ENCODE measurements around the gene ARHGEF10L.

Gene ARHGEF10L

DNA sequence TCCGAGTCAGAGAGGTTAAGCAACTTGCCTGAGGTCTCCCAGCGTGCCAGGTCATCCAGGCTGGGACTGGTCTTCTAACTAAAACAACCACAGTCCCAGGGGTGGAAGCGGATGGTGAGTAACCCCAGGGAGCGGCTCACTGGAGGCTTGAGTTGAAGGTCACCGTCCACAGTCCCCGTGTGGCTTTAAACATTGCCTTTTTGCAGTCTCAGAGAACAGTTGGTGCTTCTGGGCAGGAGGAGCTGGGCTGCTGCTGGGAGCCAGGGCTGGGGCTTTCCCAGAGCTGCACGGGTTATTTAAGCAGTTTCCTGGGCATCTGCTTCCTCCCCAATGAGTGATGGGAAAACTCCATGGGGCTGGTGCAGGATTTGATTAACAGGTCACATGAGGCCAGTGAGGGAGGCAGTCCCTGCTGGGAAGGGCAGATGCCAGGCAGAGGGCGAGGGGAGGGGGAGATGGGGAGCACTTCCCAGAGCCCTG is 12.3 kb downstream of the ARHGEF10L start:
- no peak for DNase-seq

DNA sequence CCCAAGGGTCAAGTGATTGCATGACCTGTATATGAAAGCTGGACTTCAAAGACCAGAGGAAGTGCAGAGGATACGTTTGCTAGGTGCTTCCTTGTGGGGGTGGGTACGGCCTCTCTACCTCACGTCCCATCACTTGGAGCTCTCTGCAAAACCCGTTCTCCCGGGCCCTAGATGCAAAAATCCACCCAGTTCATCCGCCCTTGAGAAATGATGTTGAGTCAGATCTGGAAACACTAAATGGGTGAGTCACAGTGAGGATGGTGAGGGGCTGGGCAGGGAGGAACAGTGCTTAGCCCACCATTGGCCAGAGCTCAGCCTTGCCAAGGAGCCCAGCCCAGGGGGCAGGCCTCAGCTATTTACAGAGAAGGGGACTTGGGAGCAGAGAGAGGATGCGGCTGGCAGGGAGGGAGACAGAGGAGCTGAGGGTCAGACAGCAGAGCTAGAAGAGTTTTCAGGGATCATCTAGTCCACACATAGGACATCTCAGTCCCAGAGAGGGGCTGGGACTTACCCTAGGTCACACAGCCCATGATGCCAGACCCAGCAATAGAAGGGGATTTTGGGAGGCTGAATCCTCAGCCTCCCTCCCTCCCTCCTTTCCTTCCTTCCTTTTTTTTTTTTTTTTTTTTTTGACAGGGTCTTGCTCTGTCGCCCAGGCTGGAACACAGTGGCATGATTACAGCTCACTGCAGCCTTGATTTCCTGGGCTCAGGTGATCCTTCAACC is 14.6 kb downstream of the ARHGEF10L start:
- no peak for DNase-seq

DNA sequence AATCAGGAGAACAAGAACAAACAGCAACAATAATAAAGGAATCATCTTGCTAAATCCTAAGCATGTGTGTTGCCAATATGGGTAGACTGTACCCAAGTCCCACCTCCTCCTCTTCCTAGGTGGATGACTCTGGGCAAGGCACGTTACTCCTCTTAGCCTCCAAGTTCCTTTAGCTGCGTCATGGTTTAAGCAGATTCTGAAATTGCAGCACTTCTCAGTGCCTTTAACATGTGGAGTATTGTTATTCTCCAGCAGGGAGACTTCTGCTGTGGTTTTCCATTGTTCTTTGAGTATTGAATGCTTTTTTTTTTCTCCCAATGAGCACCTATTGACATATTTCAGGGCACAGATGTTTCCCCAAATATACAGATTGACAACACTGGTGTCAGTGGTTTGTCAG is 15.5 kb downstream of the ARHGEF10L start:
- DNase-seq, result no peak

DNA sequence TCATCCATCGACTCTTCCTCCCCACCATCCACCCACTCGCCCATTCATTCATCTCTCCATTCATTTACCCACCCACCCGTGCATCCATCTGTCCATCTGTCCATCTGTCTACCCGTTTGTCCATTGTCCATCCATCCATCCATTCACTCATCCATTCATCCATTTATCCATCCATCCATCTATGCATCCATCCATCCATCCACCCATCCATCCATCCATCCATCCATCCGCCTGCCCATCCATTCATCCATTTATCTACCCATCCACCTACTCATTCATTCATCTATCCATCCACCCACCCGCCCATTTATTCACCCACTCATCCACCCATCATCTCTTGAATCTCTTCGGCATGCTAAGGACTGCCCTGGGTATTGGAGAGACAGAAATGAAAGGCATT is 18.5 kb downstream of the ARHGEF10L start:
- no peak for DNase-seq

DNA sequence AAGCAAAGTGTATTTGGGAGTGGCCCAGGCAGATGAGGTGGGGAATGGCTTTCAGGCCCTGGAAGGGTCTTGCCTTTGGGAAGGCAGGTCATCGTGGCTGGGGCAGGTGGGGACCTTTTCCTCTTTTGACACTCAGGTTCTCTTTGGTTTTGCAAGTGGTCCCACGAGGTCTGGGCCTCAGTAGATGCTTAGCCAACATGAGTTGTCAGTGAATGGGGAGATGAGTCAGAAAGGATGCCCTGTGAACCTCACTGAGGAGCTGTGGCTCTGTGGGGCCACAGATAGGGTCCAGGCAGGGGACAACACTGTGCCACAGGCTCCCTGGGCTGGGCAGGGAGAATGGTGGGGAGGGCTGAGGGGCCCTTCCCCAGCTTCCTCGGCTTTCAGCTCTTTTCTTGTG is 19.0 kb downstream of the ARHGEF10L start:
- no peak for DNase-seq

DNA sequence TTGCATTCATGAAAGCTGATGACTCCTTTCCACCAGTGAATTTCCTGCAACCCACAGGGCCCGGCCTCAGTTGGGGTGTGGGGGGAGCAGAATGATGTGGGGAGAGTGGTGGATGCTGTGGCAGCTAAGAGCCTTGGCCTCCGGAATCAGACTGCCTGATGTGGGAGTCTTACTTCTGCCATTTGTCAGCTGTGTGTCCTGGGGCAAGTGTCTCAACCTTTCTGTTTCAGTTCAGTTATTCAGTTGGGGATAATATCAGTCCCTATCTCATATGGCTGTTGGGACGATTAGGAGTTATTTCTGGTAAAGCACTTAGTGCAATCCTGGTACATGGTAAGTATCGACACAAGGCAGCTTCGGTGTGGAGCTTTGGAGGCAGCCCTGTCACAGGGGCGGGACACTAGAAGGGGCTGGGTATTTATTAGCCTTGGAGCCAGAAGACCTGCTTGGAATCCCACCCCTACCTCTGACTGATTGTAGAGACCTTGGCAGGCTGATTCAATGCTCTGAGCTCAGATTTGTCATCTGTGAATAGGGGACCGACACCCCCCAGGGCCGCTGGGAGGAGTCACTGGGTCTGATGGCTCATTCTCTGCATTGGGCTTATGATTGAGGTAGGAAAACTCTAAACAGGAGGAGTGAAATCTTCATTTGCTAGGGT is 19.6 kb downstream of the ARHGEF10L start:
- DNase-seq, result no peak

DNA sequence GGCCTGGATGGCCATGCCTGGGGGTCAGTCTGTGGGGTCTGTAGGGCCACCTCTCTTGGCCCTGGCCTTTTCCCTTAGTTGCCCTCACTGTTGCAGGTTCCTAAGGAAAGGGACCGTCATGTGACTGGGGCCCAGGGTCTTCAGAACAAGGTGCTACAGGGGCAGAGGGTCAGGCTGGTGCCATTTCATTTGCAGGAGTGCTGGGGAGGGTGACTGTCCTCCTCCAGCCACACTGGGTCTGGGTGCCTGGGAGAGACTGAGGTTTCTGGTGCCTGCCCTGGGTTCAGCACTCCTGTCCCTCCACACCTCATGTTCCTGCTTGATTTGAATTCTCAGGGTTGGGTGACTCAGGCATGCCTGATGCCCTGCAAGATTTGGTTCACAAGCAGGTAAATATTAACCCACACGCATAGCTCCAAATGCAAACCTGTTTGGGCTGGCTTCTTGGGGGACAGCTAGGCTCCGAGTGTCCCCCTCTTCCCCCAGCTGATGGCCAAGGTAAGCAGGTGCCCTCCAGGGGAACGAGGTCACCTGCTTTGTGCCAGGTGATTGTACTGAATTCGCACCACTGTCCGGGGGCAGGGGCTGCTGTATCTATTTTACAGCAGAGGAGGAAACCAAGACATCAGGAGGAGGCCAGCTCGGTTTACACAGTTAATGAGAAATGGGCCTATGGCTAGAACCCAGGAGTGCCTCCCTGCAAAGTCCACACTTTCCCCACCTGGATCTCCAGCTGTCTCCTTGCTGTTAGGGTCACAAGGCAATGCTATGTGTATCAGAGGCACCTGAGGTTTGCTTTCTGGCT is 20.3 kb downstream of the ARHGEF10L start:
- DNase-seq, result no peak

DNA sequence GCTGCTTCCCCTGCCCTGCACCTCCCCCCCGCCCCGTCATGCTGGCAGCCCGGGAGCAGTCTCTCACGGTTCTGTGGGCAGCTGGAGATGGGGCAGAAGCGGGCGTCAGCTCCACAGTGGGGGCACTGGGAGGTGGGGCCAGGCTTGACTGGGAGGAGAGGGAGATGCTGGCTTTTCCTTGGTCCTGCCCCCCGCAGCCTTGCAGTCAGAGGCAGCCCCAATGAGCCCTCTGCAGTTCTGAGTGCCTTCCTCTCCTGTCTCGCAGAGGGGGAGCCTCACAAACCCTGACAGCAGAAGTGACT is 21.7 kb downstream of the ARHGEF10L start:
- no peak for DNase-seq

DNA sequence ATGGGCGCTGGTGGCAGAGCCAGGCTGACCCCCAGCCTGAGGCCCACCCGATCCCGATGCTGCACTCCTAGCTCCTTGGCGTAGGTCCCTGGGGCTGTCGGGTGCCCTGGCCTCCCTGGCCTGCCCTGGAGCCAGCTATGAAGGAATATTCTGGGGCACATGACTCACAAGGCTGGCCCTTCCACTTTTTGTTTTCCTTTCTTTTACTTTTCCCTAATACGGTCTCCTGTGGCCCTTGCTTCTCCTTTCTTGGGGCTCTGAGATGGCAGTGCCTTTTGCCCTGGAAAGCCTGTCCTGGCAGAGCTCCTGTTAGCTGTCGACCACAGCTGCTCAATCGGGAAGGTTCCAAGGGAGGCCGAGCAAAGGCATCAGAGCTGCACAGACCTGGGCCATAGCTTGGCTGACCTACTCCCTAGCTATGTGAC is 22.1 kb downstream of the ARHGEF10L start:
- no peak for DNase-seq

DNA sequence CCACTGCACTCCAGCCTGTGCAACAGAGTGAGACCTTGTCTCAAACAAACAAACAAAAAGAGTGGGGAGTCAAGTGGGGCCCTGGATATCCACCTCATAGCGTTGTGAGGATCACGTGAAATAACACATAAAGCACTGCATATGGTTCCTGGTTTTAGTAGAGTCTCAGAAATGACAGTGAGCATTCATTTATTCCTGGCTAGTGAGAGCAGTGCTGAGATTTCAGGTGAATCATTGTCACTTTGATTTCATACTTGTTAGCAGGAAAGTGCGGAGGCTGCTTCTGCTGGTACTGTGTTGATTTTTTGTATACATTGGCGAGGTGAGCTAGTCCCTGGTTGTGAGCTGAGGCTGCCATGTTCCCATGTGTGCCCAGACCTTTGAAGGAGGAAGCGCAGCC is 22.9 kb downstream of the ARHGEF10L start:
- DNase-seq, result no peak

DNA sequence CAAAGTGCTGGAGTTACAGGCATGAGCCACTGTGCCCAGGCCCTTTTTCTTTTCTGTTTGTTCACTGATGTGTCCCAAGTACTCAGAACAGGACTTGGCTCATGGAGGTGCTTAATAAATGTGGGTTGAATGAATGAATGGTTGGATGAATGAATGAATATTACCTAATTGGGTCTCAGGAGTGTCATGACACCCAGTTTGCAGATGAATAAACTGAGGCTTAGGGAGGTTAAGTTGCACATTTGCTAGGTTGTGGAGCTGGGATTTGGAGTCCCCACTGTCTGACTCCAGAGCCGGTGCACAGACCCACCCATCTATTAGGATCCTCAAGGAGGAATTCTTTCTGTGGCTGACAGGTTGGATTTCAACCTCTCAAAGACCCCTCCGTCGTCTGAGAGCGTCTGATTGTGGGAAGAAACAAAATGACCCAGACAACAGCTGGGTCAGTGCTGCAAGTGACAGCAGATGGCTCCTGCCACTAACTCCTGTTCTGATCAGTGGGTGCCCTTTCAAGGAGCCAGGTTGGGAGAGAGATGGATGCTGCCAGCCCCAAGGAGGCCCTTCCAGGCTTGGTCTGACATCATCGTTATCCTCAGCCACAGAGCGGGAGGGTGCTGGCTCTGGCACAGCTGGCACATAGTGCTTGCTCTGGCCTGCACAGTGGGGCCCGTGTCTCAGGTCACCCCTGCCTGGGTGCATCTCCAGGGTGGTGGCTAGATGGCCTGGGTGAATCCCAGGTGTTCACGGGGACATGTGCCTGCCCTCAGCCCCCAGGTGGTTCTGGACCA is 24.2 kb downstream of the ARHGEF10L start:
- no peak for DNase-seq

DNA sequence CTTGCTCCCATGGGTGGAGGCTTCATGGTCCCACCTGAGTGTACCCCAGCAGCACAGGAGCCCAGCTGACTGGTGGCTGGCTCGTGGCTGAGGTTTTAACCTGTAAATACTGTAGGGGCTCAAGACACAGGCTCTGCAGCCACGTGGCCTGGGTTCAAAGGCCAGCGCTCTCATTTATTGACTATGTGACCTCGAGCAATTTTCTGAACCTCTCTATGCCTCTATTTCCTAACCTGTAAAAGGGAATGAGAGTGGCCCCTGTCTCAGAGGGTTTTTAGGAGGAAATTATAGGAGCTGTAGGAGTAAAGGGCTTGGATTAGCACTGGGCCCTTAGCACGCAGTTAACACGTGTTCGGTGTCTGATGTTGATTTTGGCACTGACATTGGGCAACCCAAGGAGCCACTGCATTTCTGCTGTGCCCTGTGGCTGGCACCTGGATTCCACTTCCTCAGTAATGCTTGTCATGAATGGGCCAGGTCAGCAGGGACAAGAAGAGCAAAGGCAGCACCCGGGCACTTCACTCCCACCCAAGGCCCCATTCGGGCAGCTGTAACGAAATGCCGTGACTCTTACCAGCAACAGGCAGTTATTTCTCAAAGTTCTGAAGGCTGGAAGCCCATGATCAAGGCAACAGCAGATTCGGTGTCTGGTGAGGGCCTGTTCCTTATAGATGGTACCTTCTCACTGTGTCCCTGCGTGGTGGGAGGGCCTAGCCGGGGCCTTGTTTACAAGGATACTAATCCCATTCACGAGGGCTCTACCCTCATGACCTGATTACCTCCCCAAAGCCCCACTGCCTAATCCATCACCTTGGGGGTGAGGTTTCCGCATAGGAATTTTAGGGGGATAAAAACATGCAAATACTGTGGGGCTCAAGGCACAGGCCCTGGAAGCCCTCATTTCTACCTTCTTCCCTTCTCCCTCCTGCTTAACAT is 25.2 kb downstream of the ARHGEF10L start:
- no peak for DNase-seq

DNA sequence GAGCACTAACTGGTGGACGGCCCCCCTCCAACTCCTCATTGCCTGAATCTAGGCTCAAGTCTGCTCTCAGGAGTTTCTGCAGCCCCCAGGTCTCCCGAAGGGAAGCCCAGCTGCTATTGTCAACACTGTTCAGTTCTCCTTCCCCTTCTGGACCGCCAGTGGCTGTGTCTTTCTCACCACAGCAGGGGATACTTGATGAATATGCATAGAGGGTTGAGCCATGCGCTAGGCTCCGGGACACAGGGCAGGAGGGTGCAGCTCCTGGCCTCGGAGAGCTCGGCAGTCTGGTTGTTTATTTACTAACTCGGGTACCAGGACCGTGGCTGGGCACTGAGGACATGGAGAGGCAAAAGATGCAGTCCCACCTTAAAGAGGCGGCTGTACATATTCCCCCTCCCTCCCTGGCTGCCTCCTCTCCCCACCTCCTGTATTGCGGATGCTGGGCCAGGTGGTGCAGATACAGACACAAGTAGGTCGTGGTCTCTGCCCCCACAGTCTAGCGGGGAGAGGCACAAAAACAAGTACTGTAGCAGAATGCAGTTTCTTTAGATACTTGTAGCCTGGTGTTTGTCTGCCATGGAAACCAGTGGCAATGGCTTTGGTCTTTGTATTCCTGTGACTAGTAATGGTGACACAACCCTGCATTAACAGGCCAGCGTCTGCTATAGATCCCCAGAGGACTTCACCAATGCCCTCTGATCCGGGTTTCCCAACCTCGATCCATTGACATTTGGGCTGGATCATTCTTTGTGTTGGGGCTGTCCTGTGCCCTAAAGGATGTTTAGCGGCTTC is 26.2 kb downstream of the ARHGEF10L start:
- DNase-seq, result no peak

DNA sequence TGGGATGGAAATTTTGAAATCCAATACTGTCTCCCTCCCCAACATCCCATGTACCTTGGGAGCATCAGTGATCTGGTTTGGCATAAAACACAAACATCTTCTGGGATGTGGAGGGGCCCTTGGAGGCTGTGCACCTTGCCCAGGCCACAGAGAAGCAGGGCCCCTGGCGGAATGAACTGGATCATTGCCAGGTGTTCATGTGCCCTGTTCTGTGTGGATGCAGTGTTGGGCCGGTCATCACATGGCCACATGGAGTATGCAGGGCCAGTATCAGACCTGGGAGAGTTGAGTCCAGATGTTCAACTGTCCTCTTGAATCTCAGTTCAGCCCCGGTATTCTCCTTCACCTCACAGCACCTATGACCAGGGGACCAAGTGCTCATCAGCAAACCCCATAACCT is 26.9 kb downstream of the ARHGEF10L start:
- no peak for DNase-seq

DNA sequence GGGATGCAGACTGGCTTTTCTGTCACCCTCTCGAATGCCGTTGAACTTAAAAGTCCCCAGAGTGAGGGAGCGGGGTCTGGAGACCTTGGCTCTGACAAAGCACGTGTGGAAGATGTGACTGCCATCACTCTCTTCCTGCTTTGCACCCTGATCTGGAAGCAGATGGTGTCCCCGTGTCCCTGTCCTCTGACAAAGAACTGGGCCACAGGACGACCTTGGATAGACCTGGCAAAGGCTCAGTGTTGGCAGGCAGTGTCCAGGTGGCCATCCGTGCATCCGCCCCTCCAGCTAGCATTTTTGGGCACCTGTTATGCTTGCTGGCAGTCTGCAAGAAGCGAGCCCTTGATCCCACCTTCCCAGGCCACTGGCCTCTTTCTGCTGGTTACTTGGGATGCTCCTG is 27.4 kb downstream of the ARHGEF10L start:
- no peak for DNase-seq

DNA sequence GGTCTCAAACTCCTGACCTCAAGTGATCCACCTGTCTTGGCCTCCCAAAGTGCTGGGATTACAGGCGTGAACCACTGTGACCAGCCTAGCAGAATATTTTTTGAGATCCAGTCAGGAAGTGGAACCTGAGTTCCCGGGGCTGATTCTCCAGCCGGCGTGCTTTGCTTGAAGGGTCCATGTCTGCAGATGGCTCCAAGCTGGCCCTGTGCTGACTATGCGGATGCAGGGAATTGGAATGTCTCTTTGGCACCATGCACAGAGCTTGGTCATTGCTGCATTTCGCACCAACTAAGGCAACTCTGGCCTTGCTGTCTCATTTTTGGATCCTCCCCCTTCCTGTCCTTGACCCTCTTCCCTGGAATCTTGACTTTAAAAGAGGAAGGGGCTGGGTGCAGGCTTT is 28.1 kb downstream of the ARHGEF10L start:
- DNase-seq, result no peak

DNA sequence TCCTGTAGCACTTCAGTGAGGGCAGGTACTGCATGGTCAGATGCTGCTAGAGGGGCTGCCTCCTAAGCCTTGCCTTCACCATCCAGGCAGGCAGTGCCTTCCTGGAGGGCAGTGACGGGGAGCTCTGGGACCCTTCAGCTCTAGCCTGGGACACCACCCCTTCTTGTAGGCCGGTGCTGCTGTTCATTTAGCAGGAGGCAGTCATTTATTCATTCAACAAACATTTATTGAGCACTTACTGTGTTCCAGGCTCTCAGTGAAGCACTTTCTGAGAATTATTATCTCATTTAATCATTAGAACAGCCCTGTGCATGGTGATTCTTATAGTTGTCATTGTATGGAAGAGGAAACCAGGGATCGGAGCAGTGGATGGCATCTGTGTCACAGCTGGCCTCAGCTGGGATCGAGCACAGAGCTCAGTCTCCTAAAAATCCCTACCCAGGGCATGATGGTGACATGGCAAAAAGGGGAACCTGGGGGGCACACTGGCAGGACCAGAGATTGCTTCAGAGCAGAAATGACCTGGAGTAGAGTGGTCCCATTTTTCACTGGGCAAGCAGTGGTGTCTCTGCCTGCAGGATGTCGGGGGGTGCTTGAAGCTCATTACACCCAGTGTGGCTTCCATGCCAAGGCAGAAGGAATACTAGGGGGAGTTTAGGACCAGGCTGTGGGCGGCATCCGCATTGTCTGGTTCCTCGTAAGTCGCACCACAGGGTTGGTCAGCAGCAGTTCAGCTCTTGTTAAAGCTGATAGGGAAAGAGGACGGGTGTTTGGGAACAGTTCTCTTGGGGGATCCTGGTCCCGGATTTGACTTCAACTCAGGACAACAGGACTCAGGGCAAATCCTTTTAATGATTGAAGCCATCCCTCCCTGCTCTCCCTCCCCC is 28.8 kb downstream of the ARHGEF10L start:
- no peak for DNase-seq

DNA sequence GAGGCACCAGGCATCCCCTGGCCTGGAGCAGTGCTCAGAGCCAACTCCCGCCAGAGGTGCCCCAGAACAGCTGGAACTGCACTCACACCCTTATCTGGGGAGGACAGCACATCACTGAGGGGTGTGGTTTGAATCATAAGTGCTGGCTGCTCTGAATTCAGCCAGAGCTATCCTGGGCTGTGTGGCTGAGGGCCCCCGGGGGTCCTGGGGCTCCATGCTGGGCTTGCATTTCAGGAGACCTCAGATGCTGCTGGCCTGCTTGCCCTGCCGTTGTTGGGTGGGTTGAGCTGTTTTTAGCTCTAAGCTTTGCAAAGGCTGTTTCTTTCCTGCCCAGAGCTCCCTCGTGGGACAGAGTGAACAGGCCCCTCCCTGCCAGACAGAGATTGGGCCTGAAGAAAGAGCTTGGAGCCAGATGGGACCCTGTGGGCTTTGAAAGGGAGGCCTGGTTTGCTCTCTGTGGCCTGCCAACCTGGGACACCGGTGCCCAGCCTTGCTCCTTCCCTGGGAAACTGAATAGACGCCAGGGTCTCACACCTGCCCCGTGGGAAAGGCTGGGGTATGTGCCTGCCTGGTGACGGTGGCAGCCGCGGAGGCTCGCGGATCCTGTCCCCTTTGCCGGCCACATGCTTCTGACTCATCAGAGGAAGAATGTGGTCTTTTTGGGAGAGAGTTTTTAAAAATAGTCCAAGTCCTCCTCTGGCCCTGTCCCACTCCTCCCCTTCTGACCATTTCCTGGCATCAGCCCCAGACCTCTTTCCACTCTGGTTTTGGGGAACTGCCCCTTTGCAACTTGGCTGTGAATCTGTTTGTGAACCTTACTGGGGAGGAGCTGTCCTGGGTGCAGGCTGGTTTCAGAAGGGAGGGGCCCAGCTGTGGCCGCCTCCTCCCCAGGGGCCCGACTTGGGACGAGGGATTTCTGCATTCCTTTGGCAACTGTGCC is 30.0 kb downstream of the ARHGEF10L start:
- DNase-seq, result no peak

DNA sequence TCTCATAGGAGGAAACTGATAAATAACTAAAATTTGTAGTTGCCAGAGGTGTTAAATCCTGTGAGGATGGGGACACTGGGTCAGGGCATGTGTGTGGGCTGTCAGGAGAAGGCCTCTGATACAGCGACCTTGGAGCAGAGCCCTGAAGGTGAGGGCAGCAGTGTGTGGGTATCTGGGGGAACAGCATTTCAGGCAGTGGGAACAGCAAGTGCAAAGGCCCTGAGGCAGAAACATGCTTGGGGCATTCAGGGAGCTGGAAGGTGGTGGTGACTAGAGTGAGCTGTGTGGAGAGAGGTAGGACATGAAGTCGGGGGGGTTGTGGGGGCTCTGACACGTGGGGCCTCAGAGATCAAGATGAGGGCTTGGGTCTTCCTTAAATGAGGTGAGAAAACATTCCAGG is 30.7 kb downstream of the ARHGEF10L start:
- no peak for DNase-seq

All from NCI-H187 (cell line).